ENCODE measurements around the gene SPOCD1. TPM values are rescaled to one million over a fixed set of nuclear protein-coding genes. Genes with fewer than 3 reads are reported as not detected.
A peak's percentile ranks its signal among the peaks of the same experiment; 100 is the strongest.

SPOCD1 gene
- total RNA-seq, 1 donor from 2014 or later, result 1.3 TPM

- DNase-seq (ENCODE audit: low spot score) (peak; percentile 40), ATAC-seq (no peak)
- intact Hi-C loops (cut with DNase I), result loop anchor here (5.0 to 10.0 kb wide), 2 partner anchors 130 to 172 kb away; no protein-coding TSS in a partner anchor
These were observed 23.3 kb downstream of the SPOCD1 start for GRCh38 chr1:31792541-31792940.

GRCh38 chr1:31792116-31792515 lies 23.7 kb downstream of the SPOCD1 start:
- DNase-seq (ENCODE audit: low spot score) (peak; percentile 51), ATAC-seq (no peak)
- intact Hi-C loops (cut with DNase I), result loop anchor here (5.0 to 10.0 kb wide), 2 partner anchors 130 to 173 kb away; no protein-coding TSS in a partner anchor

- DNase-seq (ENCODE audit: low spot score) (peak; percentile 51), ATAC-seq (no peak)
- intact Hi-C loops (cut with DNase I), result loop anchor here (5.0 to 10.0 kb wide), 2 partner anchors 129 to 174 kb away; no protein-coding TSS in a partner anchor
These were observed 24.5 kb downstream of the SPOCD1 start for GRCh38 chr1:31791131-31791858.

- DNase-seq (ENCODE audit: low spot score) (no peak), ATAC-seq (no peak)
- intact Hi-C loops (cut with DNase I), result loop anchor here (5.0 to 10.0 kb wide), 2 partner anchors 128 to 174 kb away; no protein-coding TSS in a partner anchor
These were observed 25.2 kb downstream of the SPOCD1 start for GRCh38 chr1:31790641-31791091.

GRCh38 chr1:31790140-31790539 lies 25.7 kb downstream of the SPOCD1 start:
- ATAC-seq (no peak), DNase-seq (ENCODE audit: low spot score) (no peak)
- intact Hi-C loops (cut with DNase I), result loop anchor here (5.0 to 10.0 kb wide), 2 partner anchors 128 to 175 kb away; no protein-coding TSS in a partner anchor

- intact Hi-C loops (cut with DNase I), result loop anchor here (5.0 to 10.0 kb wide), 2 partner anchors 127 to 175 kb away; no protein-coding TSS in a partner anchor
- peak; percentile 92 for ATAC-seq
- peak; percentile 99 for DNase-seq (ENCODE audit: low spot score)
These were observed 26.4 kb downstream of the SPOCD1 start for GRCh38 chr1:31789259-31790065.

GRCh38 chr1:31788825-31789256 lies 27.0 kb downstream of the SPOCD1 start:
- intact Hi-C loops (cut with DNase I), result no loop called here
- no peak for DNase-seq (ENCODE audit: low spot score)
- ATAC-seq, result peak; percentile 56

GRCh38 chr1:31788138-31788824 lies 27.5 kb downstream of the SPOCD1 start:
- DNase-seq (ENCODE audit: low spot score) (peak; percentile 98), ATAC-seq (peak; percentile 95)
- intact Hi-C loops (cut with DNase I), result no loop called here

GRCh38 chr1:31787786-31788137 lies 28.1 kb downstream of the SPOCD1 start:
- no peak for ATAC-seq
- intact Hi-C loops (cut with DNase I), result no loop called here
- DNase-seq (ENCODE audit: low spot score), result no peak

- DNase-seq (ENCODE audit: low spot score), result no peak
- no peak for ATAC-seq
- intact Hi-C loops (cut with DNase I), result no loop called here
These were observed 28.6 kb downstream of the SPOCD1 start for GRCh38 chr1:31787261-31787660.

GRCh38 chr1:31786366-31787060 lies 29.3 kb downstream of the SPOCD1 start:
- intact Hi-C loops (cut with DNase I), result no loop called here
- ATAC-seq, result no peak

GRCh38 chr1:31785947-31786290 lies 29.9 kb downstream of the SPOCD1 start:
- ATAC-seq (no peak), DNase-seq (ENCODE audit: low spot score) (no peak)
- intact Hi-C loops (cut with DNase I), result no loop called here

More at GRCh38 chr1:31786366-31787060, 29.3 kb downstream of the SPOCD1 start:
- DNase-seq (ENCODE audit: low spot score), result no peak

GRCh38 chr1:31785020-31785946 lies 30.5 kb downstream of the SPOCD1 start:
- intact Hi-C loops (cut with DNase I), result no loop called here
- peak; percentile 56 for DNase-seq (ENCODE audit: low spot score)
- ATAC-seq, result no peak

- ATAC-seq (no peak), DNase-seq (ENCODE audit: low spot score) (peak; percentile 9)
These were observed 31.3 kb downstream of the SPOCD1 start for GRCh38 chr1:31784356-31785019.

GRCh38 chr1:31783846-31784245 lies 32.0 kb downstream of the SPOCD1 start:
- intact Hi-C loops (cut with DNase I), result no loop called here
- no peak for ATAC-seq
- no peak for DNase-seq (ENCODE audit: low spot score)

More at GRCh38 chr1:31784356-31785019, 31.3 kb downstream of the SPOCD1 start:
- intact Hi-C loops (cut with DNase I), result no loop called here

- DNase-seq (ENCODE audit: low spot score) (no peak), ATAC-seq (no peak)
- intact Hi-C loops (cut with DNase I), result no loop called here
These were observed 33.1 kb downstream of the SPOCD1 start for GRCh38 chr1:31782421-31783410.

Measured in sciatic nerve (tissue), 2 donors.